HCT116 (cell line): Measurements from ENCODE around the gene TBXT. TPM values are rescaled to one million over a fixed set of nuclear protein-coding genes. Genes with fewer than 3 reads are reported as not detected.

Experiments
- ATAC-seq: fragments of 200-7000 bp; cut with Tn5 transposase; 2 replicates; pipeline ENCODE4 v1.9.1; 2020; ENCODE audit warnings: mild to moderate bottlenecking, moderate library complexity
- BruUV-seq: library from RNA; stranded (reverse); fragments of 400-500 nt; replicated peaks from 2 replicates; lab custom pipeline; 2021; lab: Mats Ljungman, UMichigan
- CTCF ChIA-PET: fragments of 300-600 bp; sonication (Branson Sonifier 250); formaldehyde crosslinking; loops from one replicate; lab custom pipeline; 2021; ENCODE audit warnings: antibody characterized with exemption; lab: Charles Lee
- POLR2A ChIA-PET: fragments of 300-600, 350-600 bp; sonication (Branson Sonifier 250); formaldehyde crosslinking; loops from one replicate; lab custom pipeline; 2021; ENCODE audit warnings: antibody characterized with exemption; lab: Charles Lee
- RAD21 ChIA-PET, 2 experiments: fragments of 300-600 bp; sonication (Branson Sonifier 250); formaldehyde crosslinking; loops; one replicate each; lab custom pipeline; 2023; ENCODE audit warnings: low total read pairs in 2 of 2; ENCODE audit not compliant: uncharacterized antibody in 2 of 2, unreplicated experiment in 2 of 2, low non-redundant PET in 1 of 2; lab: Charles Lee
- DNase-seq: peaks from one replicate; pipeline ENCODE4 v3.0.0-alpha.2; 2010; ENCODE audit warnings: low read depth, low spot score
- H2AFZ ChIP-seq: fragments of 200-600 bp; shearing (Covaris generic), sonication (generic); 2 replicates; pipeline ENCODE4 v1.6.1; 2017; ENCODE audit warnings: low read depth, mixed run types, mixed read lengths, antibody characterized with exemption, low read length; ENCODE audit not compliant: poor library complexity, severe bottlenecking
- H3K27ac ChIP-seq: 2 replicates; pipeline ENCODE4 v1.5.1; 2012; ENCODE audit warnings: low read depth, low read length
- H3K27me3 ChIP-seq: fragments of 200-600 bp; sonication (generic); 2 replicates; pipeline ENCODE4 v1.6.1; 2016; ENCODE audit warnings: mixed run types, low read length, mixed read lengths; ENCODE audit not compliant: insufficient read depth
- H3K36me3 ChIP-seq, 2 experiments: fragments of 200-500 bp in 1 of 2; fragments of 200-600 bp in 1 of 2; sonication (Bioruptor generic) in 1 of 2; sonication (generic) in 1 of 2; 2 replicates each; pipeline versions ENCODE4 v1.5.1 to v1.6.1; 2014 to 2016; ENCODE audit warnings: low read length in 2 of 2, inconsistent platforms in 1 of 2, mixed read lengths in 1 of 2, mixed run types in 1 of 2; ENCODE audit not compliant: insufficient read depth in 2 of 2, control insufficient read depth in 1 of 2
- H3K4me1 ChIP-seq, 2 experiments: fragments of 200-600 bp in 1 of 2; sonication (generic) in 1 of 2; 2 replicates each; pipeline versions ENCODE4 v1.5.1 to v1.6.1; 2012 to 2017; ENCODE audit warnings: low read length in 2 of 2, inconsistent platforms in 1 of 2, mild to moderate bottlenecking in 1 of 2, mixed read lengths in 1 of 2, mixed run types in 1 of 2, moderate library complexity in 1 of 2; ENCODE audit not compliant: insufficient read depth in 2 of 2, control insufficient read depth in 1 of 2
- H3K4me2 ChIP-seq: fragments of 200-600 bp; sonication (generic); 2 replicates; pipeline ENCODE4 v1.6.1; 2017; ENCODE audit warnings: mixed run types, low read length, mixed read lengths
- H3K4me3 ChIP-seq, 2 experiments: fragments of 200-600 bp in 1 of 2; sonication (generic) in 1 of 2; replicated peaks in 1 of 2; 2 replicates each; pipeline ENCODE4 v1.5.1; 2011 to 2016; ENCODE audit warnings: low read length in 2 of 2, control low read depth in 1 of 2, low read depth in 1 of 2, mild to moderate bottlenecking in 1 of 2, mixed read lengths in 1 of 2, mixed run types in 1 of 2
- H3K79me2 ChIP-seq: fragments of 200-600 bp; sonication (generic); 2 replicates; pipeline ENCODE4 v1.6.1; 2017; ENCODE audit warnings: mild to moderate bottlenecking, mixed run types, low read length, moderate library complexity, mixed read lengths; ENCODE audit not compliant: insufficient read depth
- H3K9ac ChIP-seq: fragments of 200-600 bp; sonication (generic); 2 replicates; pipeline ENCODE4 v1.6.1; 2016; ENCODE audit warnings: low read length, mixed read lengths
- H3K9me2 ChIP-seq: fragments of 200-600 bp; sonication (generic), shearing (Covaris generic); 2 replicates; pipeline ENCODE4 v1.6.1; 2017; ENCODE audit warnings: mixed run types, mild to moderate bottlenecking, moderate library complexity; ENCODE audit not compliant: insufficient read depth
- H3K9me3 ChIP-seq, 2 experiments: fragments of 200-500 bp in 1 of 2; fragments of 200-600 bp in 1 of 2; sonication (Bioruptor generic) in 1 of 2; sonication (generic) in 1 of 2; 2 replicates each; pipeline ENCODE4 v1.6.1; 2014 to 2017; ENCODE audit warnings: low read length in 2 of 2, mixed read lengths in 2 of 2, inconsistent platforms in 1 of 2, low read depth in 1 of 2, mild to moderate bottlenecking in 1 of 2, mixed run types in 1 of 2, moderate library complexity in 1 of 2; ENCODE audit not compliant: control insufficient read depth in 1 of 2, insufficient read depth in 1 of 2
- H4K20me1 ChIP-seq: fragments of 200-600 bp; sonication (generic), shearing (Covaris generic); 2 replicates; pipeline ENCODE4 v1.6.1; 2017; ENCODE audit warnings: mixed run types, mild to moderate bottlenecking, moderate library complexity; ENCODE audit not compliant: insufficient read depth
- CBX3 ChIP-seq: IDR thresholded peaks from 2 replicates; pipeline ENCODE4 v1.6.1; 2012; ENCODE audit warnings: low read depth
- ELF1 ChIP-seq: IDR thresholded peaks from 2 replicates; pipeline ENCODE4 v1.6.1; 2012; ENCODE audit warnings: low read depth, borderline replicate concordance
- EZH2 ChIP-seq: fragments of 200-600 bp; sonication (generic); IDR thresholded peaks from 2 replicates; pipeline ENCODE4 v1.6.1; 2017; ENCODE audit warnings: antibody characterized with exemption, mixed run types
- EZH2phosphoT487 ChIP-seq: fragments of 200-600 bp; IDR thresholded peaks from 2 replicates; pipeline ENCODE4 v1.6.1; 2018; ENCODE audit warnings: antibody characterized with exemption, borderline replicate concordance
- FOSL1 ChIP-seq: IDR thresholded peaks from 2 replicates; pipeline ENCODE4 v1.6.1; 2012; ENCODE audit warnings: low read depth
- RAD21 ChIP-seq: IDR thresholded peaks from 2 replicates; pipeline ENCODE4 v1.6.1; 2012; ENCODE audit warnings: low read depth, mild to moderate bottlenecking
- SP1 ChIP-seq: IDR thresholded peaks from 2 replicates; pipeline ENCODE4 v1.6.1; 2012; ENCODE audit warnings: low read depth
- TCF7L2 ChIP-seq: IDR thresholded peaks from 2 replicates; pipeline ENCODE4 v1.7.0; 2011; ENCODE audit warnings: borderline replicate concordance, inconsistent platforms; ENCODE audit not compliant: insufficient read depth, insufficient read length; ENCODE audit errors: extremely low read depth
- YY1 ChIP-seq: IDR thresholded peaks from 2 replicates; pipeline ENCODE4 v1.6.1; 2011; ENCODE audit warnings: low read length, low read depth, moderate library complexity, mild to moderate bottlenecking; ENCODE audit not compliant: insufficient replicate concordance; ENCODE audit errors: extremely low read depth
- ZFX ChIP-seq: fragments of 450-650 bp; IDR thresholded peaks from 2 replicates; pipeline ENCODE4 v1.6.1; 2017
- ZNF274 ChIP-seq: fragments of 200-500 bp; sonication (Bioruptor generic); IDR thresholded peaks from 2 replicates; pipeline ENCODE4 v1.6.1; 2014; ENCODE audit warnings: mild to moderate bottlenecking, low read depth, low read length, inconsistent platforms
- intact Hi-C: fragments of 100-400 bp; cut with micrococcal nuclease; formaldehyde crosslinking; loops from 2 replicates; pipeline ENCODE4 v1.10.0; 2022
- total RNA-seq: library from RNA; stranded (reverse); gene quantifications from one replicate; pipeline ENCODE4 v1.2.1, GENCODE V29; 2021; ENCODE audit not compliant: unreplicated experiment

Gene TBXT
- total RNA-seq, 1 experiment from 2014 or later = not detected

GRCh38 chr6:166202321-166202733, 34.7 kb upstream of the TBXT start:
- ChIA-PET RAD21 (no interaction called here), POLR2A (no interaction called here), CTCF (no interaction called here)
- Histone ChIP-seq H3K4me2 (no peak overlapping the region), H3K36me3 (no peaks in the 10 kb centered on the region), H3K4me1 (0 out of 4 replicates have a peak, but pooled peaks cover 0 to 4% of the 10 kb centered on the region in 2 experiments), H3K9me2 (no peaks in the 10 kb centered on the region), H3K9ac (no peak overlapping the region), H3K9me3 (no peaks in the 10 kb centered on the region), H3K27me3 (peaks cover 3% of the 10 kb centered on the region; the same call in 1 of the 2 replicates), H2AFZ (no peak overlapping the region), H4K20me1 (no peaks in the 10 kb centered on the region), H3K79me2 (no peaks in the 10 kb centered on the region), H3K27ac (no peak overlapping the region), H3K4me3 (no peak overlapping the region)
- TF ChIP-seq EZH2 = no peak
- no peak for TF ChIP-seq ZFX
- TF ChIP-seq ZNF274 = no peak
- TF ChIP-seq YY1 = no peak
- no peak for TF ChIP-seq SP1
- TF ChIP-seq RAD21 = no peak
- TF ChIP-seq EZH2phosphoT487 = no peak
- TF ChIP-seq ELF1 = no peak
- ATAC-seq (no peak), DNase-seq (no peak)
- no TSS peak for BruUV-seq
- intact Hi-C loops = no loop called here

GRCh38 chr6:166201878-166202277, 34.2 kb upstream of the TBXT start:
- Histone ChIP-seq H3K9me2 (no peaks in the 10 kb centered on the region), H3K4me3 (no peak overlapping the region), H2AFZ (no peak overlapping the region), H3K27ac (no peak overlapping the region), H3K4me2 (no peak overlapping the region), H3K79me2 (no peaks in the 10 kb centered on the region), H3K9me3 (no peaks in the 10 kb centered on the region), H3K9ac (no peak overlapping the region), H3K36me3 (no peaks in the 10 kb centered on the region), H3K4me1 (0 out of 4 replicates have a peak, but pooled peaks cover 0 to 4% of the 10 kb centered on the region in 2 experiments), H3K27me3 (peaks cover 3% of the 10 kb centered on the region; the same call in 1 of the 2 replicates), H4K20me1 (no peaks in the 10 kb centered on the region)
- TF ChIP-seq CBX3 (no peak), YY1 (no peak), FOSL1 (no peak), TCF7L2 (no peak)
- no TSS peak for BruUV-seq
- POLR2A ChIA-PET = no interaction called here
- no peak for DNase-seq
- intact Hi-C loops = no loop called here
- RAD21 ChIA-PET = no interaction called here
- ATAC-seq = no peak
- CTCF ChIA-PET = no interaction called here
